VCaP (cell line): ENCODE data around the gene KSR1.

Experiments
- H3K27ac ChIP-seq: fragments of 450-650 bp; 2 replicates; pipeline ENCODE4 v1.5.1; 2017
- TF ChIP-seq, protein P1 (sequence below): fragments of 450-650 bp; conservative IDR thresholded peaks from 2 replicates; pipeline ENCODE4 v1.5.1; 2017; ENCODE audit warnings: mild to moderate bottlenecking, moderate library complexity

The KSR1 gene

DNA sequence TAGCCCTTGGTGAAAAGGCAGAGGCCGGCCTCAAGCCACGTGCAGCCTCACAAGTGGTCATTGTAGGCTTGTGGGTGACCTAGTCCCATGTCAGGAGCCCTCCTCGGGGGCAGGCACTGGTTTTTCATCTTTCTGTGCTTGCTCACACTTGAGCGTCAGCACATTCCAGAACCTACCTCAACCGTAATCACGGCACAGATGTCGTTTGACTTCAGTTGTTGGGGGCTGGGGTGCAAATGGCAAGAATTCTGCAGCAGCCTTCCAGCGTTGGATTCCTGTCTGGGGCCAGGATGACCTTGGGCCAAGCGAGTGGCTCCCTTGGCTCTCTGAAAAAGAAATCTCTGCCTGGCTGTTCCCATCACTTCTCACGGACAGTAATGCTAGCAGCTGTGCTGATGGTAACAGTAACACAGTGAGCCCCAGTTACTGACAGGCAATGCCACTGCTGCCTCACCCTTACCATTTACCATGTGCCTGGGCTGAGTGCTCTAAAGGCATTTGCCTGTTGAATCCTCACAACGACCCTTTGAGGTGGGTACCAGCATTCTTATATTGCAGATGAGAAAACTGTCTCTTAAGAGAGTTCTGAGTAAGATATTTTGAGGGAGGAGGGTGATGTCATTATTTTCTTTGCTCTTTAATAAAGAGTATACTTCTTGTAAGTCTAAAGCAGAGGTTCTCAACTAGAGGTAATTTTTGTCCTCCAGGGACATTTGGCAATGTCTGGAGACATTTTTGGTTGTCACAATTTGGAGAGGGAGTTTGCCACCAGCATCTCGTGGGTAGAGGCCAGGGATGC, 46.5 kb downstream of the KSR1 start:
- no peak overlapping the region for H3K27ac ChIP-seq
- TF ChIP-seq, protein P1, sequence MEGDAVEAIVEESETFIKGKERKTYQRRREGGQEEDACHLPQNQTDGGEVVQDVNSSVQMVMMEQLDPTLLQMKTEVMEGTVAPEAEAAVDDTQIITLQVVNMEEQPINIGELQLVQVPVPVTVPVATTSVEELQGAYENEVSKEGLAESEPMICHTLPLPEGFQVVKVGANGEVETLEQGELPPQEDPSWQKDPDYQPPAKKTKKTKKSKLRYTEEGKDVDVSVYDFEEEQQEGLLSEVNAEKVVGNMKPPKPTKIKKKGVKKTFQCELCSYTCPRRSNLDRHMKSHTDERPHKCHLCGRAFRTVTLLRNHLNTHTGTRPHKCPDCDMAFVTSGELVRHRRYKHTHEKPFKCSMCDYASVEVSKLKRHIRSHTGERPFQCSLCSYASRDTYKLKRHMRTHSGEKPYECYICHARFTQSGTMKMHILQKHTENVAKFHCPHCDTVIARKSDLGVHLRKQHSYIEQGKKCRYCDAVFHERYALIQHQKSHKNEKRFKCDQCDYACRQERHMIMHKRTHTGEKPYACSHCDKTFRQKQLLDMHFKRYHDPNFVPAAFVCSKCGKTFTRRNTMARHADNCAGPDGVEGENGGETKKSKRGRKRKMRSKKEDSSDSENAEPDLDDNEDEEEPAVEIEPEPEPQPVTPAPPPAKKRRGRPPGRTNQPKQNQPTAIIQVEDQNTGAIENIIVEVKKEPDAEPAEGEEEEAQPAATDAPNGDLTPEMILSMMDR = no peak

GRCh38 chr17:27503611-27504010, 47.4 kb downstream of the KSR1 start:
- H3K27ac ChIP-seq = no peak overlapping the region
- TF ChIP-seq, protein P1 = no peak

DNA sequence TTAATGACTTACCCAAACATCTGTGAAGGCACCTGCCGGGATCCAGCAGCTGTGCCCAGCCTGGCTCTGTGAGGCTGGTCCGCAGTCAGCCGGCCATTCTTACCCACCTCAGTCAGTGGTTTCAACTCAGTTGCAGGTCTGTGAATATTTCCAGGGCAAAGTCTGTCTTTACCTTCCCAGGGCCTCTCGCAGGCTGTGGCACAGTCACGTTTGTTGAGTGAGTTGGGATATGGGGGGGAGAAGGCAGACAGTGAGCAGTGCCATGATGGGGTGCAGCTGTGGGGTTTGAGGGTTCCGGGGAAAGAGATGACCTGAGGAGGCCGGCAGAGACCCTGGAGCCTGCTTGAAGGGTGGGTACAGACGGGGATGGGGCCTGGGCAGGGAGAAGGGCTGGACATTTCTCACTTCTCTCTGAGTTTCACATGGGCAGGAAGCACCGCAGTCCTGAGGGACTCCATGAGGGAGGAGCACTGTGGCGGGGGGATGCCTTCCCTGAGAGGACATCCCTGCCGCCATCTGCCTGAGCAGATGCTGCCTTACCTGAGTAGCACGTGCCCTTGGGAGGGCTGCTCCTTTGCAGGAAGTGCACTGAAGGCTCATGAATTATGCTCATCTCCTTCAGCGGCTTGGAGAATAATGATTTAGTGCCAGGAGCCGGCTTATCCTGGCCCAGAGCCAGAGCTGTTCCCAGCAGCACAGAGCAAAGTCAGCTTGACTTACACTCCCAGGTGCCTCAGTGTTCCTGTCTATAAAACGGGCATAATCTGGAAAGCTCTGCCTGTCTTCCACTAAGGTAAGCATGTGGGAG, 48.1 kb downstream of the KSR1 start:
- H3K27ac ChIP-seq = no peak overlapping the region
- TF ChIP-seq, protein P1 = no peak

- H3K27ac ChIP-seq = no peak overlapping the region
- TF ChIP-seq, protein P1 = no peak
Measured at GRCh38 chr17:27506348-27507218, 50.3 kb downstream of the KSR1 start.

DNA sequence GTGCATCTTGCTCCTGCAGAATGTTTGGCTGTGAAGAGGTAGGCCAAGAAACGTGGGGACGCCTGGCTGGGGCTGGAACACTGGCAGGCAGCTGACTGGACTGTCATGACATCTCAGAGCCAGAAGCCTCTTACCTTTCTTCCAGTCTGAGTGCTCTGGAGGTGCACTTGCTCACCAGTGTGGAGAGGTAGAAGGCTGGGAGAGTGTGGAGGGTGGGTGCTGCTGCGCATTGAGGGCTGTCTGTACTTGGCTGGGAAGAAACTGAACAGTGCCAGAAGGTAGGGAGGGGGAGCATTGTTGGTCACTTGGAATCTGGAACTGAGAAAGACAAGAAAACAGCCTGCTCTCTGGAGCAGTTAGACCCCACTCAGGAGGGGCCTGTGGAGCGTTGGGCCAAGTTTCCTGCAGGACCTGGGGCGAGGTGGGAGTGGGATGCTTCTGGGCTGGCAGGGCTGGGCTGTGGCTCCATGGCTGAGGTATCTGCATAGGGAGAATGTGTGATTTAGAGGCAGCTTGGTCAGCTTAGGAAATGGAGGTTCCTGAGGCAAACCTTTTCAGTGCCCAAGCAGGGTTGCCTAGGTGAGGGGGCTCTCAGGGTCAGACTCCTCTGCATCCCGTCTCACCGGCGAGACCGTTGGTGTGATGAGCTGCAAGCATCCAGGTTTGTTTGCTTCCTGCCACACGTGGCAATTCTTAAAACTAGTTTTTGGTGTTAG, 55.1 kb downstream of the KSR1 start:
- no peak overlapping the region for H3K27ac ChIP-seq
- TF ChIP-seq, protein P1 = no peak

DNA sequence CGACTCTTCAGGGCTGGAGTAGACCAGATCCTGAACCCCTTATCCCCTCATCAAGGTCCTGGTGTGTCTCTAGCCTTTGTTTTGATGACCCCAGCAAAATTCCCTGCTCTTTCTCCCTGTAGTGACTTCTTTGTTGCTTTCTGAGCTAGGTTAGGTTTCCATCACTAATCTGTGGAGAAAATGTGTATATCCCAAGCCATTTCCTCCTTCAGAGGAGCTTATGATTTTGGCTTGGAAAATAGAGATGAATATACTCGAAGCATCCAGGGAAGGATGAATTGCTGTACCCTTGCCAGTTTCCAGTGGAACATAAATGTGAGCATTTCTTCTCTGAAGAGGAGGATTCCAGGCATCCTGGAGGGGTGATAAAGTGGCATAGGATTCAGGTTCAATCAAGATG, 55.8 kb downstream of the KSR1 start:
- H3K27ac ChIP-seq = no peak overlapping the region
- TF ChIP-seq, protein P1 = no peak
